Measurements from ENCODE around the gene CMTM8.

CMTM8 gene

DNA sequence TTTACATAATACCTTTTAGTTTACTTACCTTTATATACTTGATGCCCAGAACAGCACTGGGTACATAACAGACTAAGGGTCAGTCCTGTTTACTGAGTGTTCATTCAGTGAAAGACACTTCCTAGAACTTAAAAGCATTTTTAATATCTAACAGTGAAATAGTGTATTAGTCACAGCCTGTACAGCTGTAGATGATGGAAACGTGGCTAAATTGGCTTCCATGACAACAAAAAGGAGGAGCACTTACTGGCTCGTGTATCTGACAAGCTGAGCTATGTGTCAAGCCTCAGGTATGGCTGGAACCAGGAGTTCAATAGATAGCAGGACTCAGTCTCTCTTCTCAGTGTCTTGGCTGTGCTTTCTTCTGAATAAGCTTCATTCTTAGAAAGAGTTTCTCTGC is 40.2 kb downstream of the CMTM8 start:
- DNase-seq (ENCODE audit: low read depth) = no peak

DNA sequence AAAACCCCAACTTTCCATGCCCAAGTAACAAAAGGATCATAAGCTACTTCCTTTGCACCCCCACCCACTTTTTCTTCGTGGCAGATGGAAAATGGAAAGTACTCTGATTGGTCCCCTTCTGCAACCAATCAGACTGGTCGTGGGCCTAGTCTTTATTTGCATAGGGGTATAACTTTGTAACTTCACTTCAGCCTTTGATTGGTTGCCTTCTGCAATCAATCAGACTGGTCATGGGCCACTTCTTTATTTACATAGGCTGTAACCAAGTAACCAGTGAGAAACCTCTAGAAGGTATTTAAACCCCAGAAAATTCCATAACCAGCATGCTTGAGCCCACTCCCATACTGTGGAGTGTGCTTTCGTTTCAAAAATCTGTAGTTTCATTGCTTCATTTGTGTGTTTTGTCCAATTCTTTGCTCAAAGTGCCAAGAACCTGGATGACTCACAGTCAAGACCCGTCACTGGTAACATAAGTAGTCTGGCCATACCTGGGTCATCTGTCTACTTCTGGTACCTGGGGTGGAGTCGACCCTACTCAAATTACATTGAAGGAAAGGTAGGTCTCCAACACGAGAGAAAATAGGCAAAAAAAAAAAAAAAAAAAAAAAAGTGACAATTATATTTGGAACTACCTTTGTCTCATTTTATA is 41.9 kb downstream of the CMTM8 start:
- no peak for DNase-seq (ENCODE audit: low read depth)

DNA sequence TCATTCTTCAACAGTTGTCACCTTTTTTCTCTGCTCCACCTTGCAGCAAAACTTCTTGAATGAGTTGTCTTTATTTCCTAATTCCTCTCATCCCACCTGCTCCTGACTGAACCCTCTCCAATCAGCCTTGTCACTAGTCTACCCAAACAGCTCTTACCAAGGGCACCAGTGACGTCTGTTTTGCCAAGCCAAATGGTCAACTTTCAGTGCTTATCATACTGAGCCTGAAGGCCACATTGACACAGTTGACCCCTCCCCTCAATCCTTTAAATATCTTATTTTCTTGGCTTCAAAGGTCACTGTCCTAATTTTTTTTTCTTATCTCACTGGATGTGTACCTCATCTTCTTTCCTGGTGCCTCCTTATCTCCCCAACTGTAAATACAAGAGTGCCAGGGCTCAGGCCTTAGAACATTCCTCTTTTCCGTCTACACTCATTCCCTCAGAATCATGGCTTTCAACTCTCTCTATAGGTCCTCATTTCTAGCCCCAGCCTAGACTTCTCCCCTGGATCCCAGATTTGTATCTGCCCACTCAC is 43.2 kb downstream of the CMTM8 start:
- no peak for DNase-seq (ENCODE audit: low read depth)

DNA sequence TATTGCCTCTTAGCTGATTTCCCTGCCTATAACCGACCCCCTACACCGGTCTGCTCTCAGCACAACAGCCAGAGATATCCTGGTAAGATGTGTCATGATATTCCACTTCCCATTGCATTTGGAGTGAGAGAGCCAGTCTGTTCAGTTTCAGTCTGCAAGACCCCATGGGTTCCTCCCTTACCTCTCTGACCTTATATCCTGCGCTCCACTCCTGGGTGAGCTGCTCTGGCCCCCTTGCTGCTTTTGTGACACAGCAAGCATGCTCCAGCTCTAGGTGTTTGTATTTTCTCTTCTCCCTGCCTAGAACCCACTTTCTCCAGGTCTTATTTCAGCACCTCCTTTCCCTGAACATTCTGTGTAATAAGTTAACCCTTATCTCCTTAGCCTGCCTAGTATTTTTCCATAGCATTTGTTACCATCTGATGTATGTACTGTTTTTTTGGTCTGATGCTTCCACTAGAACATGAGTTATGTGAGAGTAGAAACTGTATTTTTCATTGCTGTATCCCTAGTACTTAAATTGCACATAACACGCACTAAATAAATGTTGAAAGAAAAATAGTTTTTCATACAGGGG is 44.2 kb downstream of the CMTM8 start:
- DNase-seq (ENCODE audit: low read depth) = no peak

DNA sequence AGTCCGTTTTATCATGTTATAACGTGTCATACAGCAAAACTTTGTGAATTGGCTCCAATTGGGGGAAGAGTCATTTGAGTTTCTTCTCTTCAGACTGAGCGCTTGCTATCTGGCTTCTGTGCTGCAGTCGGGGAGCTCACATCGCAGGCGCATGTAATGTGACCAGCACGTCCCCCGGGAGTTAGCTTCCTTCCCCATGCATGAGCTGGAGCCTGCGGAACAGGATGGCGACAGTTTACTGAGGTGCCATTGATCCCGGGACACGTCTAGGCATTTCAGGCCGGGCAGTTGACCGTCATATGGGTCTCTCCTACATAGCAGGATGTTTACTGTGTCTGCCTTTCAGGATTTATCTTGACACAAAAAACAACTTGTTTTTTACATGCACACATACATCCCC is 44.8 kb downstream of the CMTM8 start:
- no peak for DNase-seq (ENCODE audit: low read depth)

DNA sequence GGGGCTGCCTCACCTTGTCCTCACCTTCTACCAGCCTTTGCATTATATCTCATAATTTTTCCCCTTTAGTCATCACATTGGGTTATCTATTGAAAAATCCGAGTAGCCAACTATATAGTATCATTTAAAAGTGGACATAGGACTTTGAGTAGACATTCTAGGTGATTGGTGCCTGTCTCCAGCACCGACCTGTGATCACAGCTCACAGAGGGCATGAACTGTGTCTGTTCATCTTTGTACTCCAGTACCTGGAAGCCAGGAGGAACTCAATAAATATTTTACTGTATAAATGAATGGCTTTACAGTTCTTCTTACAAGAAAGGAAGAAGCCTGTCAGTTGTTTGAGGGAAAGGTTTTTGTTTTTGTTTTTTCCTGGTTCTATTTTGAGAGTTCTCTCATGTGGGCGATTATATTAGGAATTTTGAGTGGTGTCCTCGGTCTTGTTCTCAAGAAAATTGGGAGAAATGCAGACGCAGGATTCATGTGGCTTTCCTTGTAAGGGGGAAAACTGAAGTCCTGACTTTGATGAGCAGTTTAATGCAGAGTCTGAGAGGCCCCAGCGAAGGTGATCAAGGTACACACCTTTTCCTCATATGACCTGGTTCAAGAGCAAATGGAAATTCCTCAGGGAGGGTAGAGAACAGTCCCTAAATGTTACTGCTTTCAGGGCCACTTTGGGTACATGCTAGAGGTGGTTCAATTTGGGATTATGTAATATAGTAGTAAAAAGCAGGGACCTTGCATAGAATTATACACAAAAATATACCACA is 46.1 kb downstream of the CMTM8 start:
- no peak for DNase-seq (ENCODE audit: low read depth)

DNA sequence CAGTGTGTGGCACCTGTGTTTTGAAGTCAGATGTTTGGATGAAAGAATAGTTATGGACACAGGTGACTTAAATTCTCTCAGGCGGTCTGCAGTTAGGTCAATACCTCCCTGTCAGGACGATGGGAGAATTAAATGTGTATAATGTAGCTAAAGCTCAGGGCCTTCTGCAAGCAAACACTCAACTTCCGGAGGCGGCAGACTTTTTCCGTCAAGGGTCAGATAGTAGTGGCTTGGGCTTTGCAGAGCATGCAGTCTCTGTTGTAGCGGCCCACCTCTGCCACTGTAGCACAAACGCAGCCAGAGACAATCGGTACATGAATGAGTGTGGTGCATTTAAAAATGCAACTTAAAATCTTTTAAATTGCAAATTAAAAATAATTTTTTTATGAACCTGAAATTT is 47.4 kb downstream of the CMTM8 start:
- no peak for DNase-seq (ENCODE audit: low read depth)

DNA sequence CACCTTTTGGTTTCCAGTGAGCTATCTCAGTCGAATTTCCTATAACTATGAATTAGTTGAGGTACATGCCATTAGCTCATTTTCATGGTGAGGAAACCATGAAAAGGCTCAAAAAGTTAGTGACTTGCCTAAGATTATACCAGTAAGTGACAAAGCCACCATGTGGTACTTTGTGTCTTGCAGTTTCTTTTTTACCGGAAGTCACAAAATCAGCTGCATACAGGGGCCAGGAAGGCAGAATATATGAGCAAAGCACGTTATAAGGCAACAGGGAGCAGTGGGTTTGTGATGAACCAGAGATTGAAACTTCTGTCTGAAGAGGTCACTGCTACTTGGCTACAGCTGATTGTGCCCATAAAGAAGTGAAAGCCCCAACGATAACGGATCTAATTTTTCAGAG is 50.3 kb downstream of the CMTM8 start:
- no peak for DNase-seq (ENCODE audit: low read depth)

DNA sequence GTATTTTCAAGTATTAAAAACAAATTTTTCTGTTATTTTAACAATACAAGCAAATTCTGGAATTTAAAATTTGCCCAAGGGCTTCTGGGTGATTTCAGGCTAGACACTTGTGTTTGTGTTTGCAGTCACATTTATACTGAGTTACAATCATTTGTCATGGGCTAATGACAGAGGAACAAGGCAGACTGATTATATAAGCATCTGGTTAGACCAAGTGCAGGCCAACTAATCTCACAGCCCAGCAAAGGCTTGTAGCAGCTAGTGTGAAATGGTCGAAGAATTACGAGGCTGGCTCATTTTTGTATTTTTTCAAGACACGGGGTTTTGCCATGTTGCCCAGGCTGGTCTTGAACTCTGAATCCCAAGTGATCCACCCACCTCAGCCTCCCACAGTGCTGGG is 52.1 kb downstream of the CMTM8 start:
- no peak for DNase-seq (ENCODE audit: low read depth)

DNA sequence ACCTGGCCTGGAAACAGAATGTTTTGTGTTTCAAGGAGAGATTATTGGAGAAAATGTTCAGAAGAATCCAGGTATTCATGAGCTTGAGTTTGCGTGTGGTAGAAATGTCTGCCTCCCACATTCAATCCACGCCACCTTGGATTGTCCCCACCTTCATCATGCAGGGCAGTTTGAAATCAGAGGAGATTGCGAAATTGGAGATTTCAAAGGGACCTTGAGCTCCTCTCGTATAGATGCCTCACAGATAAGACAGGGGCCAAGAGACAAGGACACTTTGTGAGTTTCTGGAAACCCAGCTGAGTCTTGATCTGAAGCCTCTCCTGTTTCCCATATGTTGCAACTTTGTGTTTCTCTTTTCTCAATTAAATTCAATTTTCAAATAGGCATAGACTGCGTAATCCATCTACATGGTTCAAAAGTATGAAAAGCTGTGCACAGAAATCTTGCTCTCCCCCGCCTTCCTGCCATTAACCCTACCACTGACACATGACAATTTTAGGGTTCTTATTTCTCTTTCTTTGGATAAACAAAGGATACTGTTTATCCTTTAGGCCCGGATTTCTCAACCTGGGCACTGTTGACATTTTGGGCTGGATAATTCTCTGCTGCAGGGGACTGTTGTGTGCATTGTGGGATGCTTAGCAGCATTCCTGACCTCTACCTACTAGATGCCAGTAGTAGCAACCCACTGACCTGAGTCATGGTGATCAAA is 53.8 kb downstream of the CMTM8 start:
- no peak for DNase-seq (ENCODE audit: low read depth)

DNA sequence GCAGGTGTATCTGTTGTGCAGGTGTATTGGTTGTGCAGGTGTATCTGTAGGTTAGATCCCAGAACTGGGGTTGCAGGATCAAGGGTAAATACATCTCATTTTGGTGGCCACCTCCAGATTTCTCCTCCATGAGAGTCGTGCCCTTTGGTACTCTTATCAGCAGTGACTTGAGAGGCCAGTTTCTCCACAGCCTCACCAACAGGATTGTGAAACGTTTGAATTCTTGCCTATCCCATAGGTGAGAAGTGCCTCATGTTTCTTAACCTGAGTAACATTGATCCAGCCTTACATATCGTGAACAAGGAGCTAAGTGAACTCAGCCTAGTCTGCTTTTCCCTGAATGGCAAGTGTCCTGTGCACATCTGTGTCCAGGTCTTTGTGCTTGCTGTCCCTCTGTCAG is 55.4 kb downstream of the CMTM8 start:
- DNase-seq (ENCODE audit: low read depth) = no peak

DNA sequence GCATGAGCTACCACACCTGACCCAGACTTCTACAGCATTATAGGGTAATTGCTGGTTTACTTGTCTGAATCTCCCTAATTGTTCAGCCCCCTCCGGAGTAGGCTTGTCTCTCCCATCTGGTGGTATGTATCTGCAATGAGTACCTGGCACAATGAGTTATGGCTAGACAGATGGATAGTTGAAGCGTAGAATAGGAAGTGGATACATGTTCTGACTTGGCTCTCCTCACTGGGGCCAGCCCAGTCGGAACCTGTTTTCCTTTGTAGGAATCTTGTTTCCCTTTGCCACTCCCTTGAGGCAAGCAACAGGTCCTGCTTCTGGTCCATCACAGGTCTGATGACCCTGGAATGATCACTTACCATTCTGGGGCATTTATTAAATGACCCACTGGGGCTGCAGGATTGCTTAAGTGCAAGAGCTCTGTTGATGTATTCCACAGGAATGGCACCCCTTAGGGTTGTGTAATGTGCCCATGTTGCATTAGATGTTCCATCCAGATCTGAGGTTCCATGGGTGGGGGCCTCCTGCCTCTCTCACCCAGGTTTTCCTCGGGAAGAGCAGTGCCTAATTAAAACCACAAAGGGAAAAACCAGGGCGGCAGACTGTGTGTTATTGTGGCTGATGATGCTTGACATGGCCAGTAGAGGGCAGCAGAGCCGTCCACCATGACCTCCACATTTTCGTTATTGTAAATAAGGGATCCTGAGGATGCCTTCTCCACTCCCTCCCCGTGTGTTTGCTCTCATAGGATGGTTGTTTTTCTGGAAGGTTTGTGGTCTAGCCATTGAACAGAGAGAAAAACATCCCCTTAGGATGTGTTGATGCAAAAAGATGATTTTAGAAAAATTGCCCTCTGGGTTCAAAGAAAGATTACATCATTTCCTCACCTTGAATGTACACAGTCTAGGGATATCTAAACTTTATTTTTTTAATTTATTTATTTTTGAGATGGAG is 58.0 kb downstream of the CMTM8 start:
- peak; percentile 26 for DNase-seq (ENCODE audit: low read depth)

DNA sequence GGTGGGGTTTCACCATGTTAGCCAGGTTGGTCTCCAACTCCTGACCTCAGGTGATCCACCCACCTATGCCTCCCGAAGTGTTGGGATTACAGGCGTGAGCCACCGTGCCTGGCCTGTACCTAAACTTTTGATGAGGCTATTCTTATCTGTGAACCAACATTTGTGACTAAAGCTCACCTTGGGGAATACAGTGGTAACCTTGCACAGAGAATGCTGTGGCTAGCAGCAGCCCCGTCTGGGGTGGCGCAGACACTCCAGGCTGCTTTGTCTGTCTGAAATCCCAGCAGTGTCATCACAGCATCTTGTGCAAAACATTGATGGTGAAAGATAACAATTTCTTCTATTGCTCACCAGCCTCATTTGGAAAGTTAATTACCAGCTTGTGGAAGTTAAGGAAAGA is 58.9 kb downstream of the CMTM8 start:
- DNase-seq (ENCODE audit: low read depth) = no peak

DNA sequence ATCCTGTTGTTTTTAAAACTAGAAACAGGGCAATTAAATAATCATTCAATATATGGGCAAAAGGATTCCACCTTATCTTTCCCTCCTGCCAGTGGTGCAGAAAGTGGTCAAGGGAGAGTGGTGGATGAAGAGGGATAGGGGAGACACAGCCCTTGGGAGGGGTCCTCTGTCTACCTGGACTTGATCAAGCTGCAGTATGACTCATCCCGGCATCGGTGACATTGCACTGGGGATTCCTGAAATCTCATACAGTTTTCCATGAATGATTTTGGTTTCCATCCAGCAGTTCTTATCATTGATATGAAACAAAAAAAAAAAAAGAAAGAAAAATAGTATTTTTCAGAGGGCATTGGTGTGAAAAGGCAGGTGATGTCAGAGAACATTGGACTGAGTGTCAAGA is 62.9 kb downstream of the CMTM8 start:
- DNase-seq (ENCODE audit: low read depth) = no peak

DNA sequence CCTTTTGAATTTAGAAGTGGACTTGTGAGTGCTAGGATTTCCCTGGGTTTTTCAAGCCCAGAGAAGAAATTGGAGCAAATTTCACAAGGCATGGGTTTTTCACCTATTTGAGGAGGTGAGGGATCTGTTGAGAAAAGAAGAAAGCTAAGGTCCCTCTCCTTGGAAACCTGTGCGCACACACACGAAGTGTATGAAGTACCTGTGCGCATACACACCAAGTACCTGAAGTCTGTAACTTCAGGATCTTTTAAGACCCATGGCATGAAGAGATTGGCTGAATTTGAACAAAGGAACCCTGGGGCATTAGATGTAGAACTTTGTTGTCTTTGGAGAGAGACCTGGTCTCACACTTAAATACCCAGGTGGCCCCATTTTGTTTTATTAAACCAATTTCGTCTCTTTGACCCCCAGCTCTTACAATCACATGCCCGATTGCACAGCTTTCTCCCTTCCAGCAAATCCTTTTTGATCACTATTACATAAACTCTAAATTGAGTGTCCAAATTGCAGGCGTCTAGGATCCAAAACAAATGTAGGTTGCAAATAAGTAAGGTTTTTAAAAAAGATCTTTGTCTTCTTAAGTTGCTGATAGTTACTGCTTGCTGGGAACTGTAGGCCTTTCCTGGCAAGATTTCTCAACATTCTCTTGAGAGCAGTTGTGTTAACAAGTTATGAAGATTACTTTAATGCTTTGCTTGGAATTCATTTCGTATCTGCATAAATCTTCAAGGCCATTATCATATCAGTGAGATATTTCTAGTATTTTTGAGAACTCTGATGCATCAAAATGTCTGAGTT is 64.3 kb downstream of the CMTM8 start:
- no peak for DNase-seq (ENCODE audit: low read depth)

DNA sequence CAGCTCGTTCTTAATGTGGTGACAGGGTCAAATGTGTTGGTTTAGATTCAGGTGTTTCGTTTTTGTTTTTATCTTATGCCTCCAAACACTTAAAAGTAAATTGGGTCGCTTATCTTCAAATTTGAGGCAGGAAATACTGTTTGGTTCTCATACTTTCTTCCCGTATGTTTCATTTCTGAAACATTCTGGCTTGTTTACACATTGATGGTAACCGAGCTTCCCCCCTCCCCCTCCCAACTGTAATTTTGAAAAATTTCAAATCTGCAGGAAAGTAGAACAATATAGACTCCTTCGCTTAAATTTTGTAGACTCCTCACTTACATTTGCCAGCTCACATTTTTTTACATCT is 64.9 kb downstream of the CMTM8 start:
- no peak for DNase-seq (ENCODE audit: low read depth)

DNA sequence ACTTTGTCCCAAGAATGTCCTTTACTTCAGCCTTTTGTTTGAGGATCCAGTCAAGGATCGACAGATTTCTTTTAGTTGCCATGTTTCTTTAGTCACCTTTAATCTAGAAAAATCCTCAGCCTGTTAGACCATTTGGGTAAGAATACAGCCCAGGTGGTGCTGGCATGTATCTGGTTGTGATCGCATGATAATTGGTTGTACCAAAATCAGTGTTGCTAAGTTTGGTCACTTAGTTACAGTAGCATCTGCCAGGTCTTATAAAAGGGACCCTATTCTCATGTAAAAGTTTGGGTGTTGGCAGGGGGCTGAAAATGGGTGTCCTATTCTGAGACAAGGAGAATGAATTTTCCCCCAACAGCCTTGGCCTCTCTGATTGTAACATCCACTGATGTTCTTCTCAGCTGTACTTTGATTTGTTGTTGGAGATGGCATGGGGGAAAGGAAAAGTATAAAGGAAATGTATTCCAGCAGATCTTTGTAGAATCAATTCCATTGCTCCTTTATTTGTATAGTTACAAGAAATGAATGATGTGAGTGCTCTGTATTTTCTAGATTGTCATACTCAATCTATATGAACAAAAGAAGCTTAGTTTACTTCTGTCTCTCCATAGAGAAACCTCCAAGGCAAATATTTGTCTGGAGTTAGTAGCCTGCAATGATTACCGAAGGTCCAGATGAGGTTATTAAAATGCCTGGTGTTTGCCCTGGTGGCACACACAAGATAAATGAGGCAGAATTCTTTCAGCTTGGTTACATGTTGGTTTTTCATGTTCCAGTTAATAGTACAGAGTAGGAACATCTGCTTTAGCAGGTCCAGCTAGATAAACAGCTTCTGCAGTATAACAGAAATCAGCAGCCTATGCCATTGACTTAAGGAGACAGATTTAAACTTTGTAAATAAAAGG is 65.7 kb downstream of the CMTM8 start:
- DNase-seq (ENCODE audit: low read depth) = no peak

DNA sequence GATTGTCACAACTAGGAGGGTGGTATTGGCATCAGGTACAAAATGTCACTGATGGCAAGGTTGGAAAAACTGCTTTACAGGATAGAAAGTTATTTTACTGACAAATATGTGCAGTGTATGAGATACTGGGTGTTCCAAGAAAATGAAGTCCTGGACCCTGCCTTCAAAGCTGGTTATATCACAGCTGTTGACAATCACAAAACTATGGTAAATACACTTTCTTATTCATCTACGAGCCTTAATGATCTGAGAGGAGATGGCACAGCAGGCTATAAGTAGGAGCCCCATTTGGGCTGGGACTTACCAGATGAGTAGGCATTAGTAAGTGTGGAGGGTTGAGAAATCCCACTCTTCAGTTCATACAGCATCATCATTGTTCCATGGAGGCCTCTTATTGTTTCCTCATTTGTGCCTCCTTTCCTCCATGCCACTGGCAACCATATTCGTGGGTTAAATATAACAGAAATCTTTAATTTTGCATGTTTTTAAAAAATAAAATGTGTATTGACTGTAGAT is 66.9 kb downstream of the CMTM8 start:
- no peak for DNase-seq (ENCODE audit: low read depth)

DNA sequence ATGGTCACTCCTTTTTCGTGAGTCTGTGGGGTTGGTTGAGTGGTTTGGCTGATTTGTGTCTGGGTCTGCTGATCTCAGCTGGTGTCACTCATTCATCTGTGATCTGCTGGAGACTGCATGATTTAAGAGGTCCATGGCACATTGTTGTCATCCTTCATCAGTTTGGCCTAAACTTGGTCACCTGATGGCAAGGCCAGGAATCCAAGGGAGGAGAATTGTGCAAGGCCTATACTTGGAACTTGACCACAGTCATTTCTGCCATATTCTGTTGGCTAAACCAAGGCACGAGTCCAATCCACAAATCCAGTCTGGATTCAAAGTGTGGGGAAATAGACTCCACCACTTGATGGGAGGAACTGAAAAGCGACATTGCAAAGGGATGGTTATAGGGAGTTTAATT is 67.6 kb downstream of the CMTM8 start:
- DNase-seq (ENCODE audit: low read depth) = no peak

DNA sequence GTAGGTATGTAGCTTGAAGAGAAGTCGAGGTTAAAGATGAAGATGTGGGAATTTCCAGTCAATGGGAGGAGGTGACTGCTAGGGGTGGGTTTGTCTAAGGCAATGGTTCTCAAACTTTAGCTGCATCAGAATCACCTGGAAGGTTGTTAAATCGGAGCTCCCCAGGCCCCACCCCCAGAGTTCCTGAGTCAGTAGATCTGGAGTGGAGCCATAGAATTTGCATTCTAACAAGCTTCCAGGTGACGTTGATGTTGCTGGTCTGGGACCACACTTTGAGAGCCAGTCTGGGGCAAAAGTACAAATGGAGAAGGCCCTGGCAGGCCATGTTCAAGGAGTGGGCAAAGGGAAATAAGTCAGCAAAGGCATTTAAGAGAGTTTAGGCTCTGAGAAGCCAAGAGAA is 69.1 kb downstream of the CMTM8 start:
- DNase-seq (ENCODE audit: low read depth) = no peak
